A673 (cell line): Measurements from ENCODE around the gene FBLIM1. TPM values are rescaled to one million over a fixed set of nuclear protein-coding genes. Genes with fewer than 3 reads are reported as not detected.

Source experiments
- BruUV-seq: library from RNA; stranded (reverse); fragments of 400-500 nt; replicated peaks from 2 replicates; lab custom pipeline; 2021; lab: Mats Ljungman, UMichigan
- CTCF ChIA-PET: fragments of 300-600 bp; sonication (Branson Sonifier 250); formaldehyde crosslinking; loops from one replicate; lab custom pipeline; 2022; ENCODE audit warnings: antibody characterized with exemption; lab: Charles Lee
- POLR2A ChIA-PET: fragments of 300-600 bp; sonication (Branson Sonifier 250); formaldehyde crosslinking; loops from one replicate; lab custom pipeline; 2022; ENCODE audit warnings: antibody characterized with exemption; ENCODE audit not compliant: low non-redundant PET; lab: Charles Lee
- DNase-seq: peaks from one replicate; pipeline ENCODE4 v3.0.0-alpha.2; 2015; ENCODE audit warnings: low spot score
- H3K27ac ChIP-seq: fragments of 200-600 bp; sonication (generic); 2 replicates; pipeline ENCODE4 v1.5.1; 2016; ENCODE audit warnings: mixed run types, low read depth, mild to moderate bottlenecking, mixed read lengths, antibody characterized with exemption, low read length; ENCODE audit not compliant: poor library complexity, severe bottlenecking
- H3K27me3 ChIP-seq: fragments of 200-600 bp; sonication (generic); replicated peaks from 2 replicates; pipeline ENCODE4 v1.6.1; 2017; ENCODE audit warnings: mixed run types, low read depth, mild to moderate bottlenecking, mixed read lengths, antibody characterized with exemption, low read length; ENCODE audit not compliant: insufficient read depth, poor library complexity
- H3K36me3 ChIP-seq: fragments of 200-600 bp; sonication (generic); 2 replicates; pipeline ENCODE4 v1.6.1; 2016; ENCODE audit warnings: mixed run types, mild to moderate bottlenecking, mixed read lengths, antibody characterized with exemption, low read length; ENCODE audit not compliant: insufficient read depth, poor library complexity, severe bottlenecking
- H3K4me1 ChIP-seq: fragments of 200-600 bp; sonication (generic); 2 replicates; pipeline ENCODE4 v1.6.1; 2017; ENCODE audit warnings: mixed run types, mild to moderate bottlenecking, mixed read lengths, antibody characterized with exemption, low read length; ENCODE audit not compliant: insufficient read depth, poor library complexity, severe bottlenecking
- H3K4me3 ChIP-seq: fragments of 200-600 bp; sonication (generic); 2 replicates; pipeline ENCODE4 v1.5.1; 2016; ENCODE audit warnings: low read depth, mixed run types, mild to moderate bottlenecking, mixed read lengths, low read length; ENCODE audit not compliant: poor library complexity, severe bottlenecking
- H3K9me3 ChIP-seq: fragments of 200-600 bp; sonication (generic); 2 replicates; pipeline ENCODE4 v1.6.1; 2016; ENCODE audit warnings: mixed run types, low read depth, mild to moderate bottlenecking, mixed read lengths, antibody characterized with exemption, low read length; ENCODE audit not compliant: poor library complexity, severe bottlenecking
- EZH2 ChIP-seq: fragments of 200-600 bp; sonication (generic); IDR thresholded peaks from 2 replicates; pipeline ENCODE4 v1.6.1; 2017; ENCODE audit warnings: borderline replicate concordance, low read depth, mild to moderate bottlenecking, mixed read lengths, antibody characterized with exemption, low read length; ENCODE audit not compliant: poor library complexity, severe bottlenecking
- intact Hi-C: fragments of 100-400 bp; cut with micrococcal nuclease; formaldehyde crosslinking; loops from one replicate; pipeline ENCODE4 v1.10.0; 2022; ENCODE audit not compliant: unreplicated experiment
- total RNA-seq: library from RNA; stranded (reverse); gene quantifications from 2 replicates; pipeline ENCODE4 v1.2.3, GENCODE V29; 2021
- TF ChIP-seq, protein P1 (sequence below): fragments of 300-800, 200-600 bp; sonication (generic); conservative IDR thresholded peaks from 2 replicates; pipeline ENCODE4 v1.5.1; 2017; ENCODE audit warnings: low read depth, mild to moderate bottlenecking, antibody characterized with exemption, low read length, moderate library complexity, mixed read lengths

Gene FBLIM1
- total RNA-seq, 1 experiment from 2014 or later, result 39.3 TPM

- intact Hi-C loops, result no loop called here
- ChIA-PET POLR2A (interaction anchor here (0.6 kb wide), 1 partner anchor 35 kb away, joined by 4 read pairs; no protein-coding TSS in a partner anchor), CTCF (interaction anchor here (0.5 kb wide), 1 partner anchor 287 kb away, joined by 4 read pairs; no protein-coding TSS in a partner anchor)
- Histone ChIP-seq H3K4me3 (no peak overlapping the region), H3K9me3 (no peaks in the 10 kb centered on the region), H3K27me3 (no peaks in the 10 kb centered on the region), H3K4me1 (no peaks in the 10 kb centered on the region), H3K36me3 (peaks cover 27% of the 10 kb centered on the region), H3K27ac (no peak overlapping the region)
- no TSS peak for BruUV-seq
- TF ChIP-seq, protein P1, sequence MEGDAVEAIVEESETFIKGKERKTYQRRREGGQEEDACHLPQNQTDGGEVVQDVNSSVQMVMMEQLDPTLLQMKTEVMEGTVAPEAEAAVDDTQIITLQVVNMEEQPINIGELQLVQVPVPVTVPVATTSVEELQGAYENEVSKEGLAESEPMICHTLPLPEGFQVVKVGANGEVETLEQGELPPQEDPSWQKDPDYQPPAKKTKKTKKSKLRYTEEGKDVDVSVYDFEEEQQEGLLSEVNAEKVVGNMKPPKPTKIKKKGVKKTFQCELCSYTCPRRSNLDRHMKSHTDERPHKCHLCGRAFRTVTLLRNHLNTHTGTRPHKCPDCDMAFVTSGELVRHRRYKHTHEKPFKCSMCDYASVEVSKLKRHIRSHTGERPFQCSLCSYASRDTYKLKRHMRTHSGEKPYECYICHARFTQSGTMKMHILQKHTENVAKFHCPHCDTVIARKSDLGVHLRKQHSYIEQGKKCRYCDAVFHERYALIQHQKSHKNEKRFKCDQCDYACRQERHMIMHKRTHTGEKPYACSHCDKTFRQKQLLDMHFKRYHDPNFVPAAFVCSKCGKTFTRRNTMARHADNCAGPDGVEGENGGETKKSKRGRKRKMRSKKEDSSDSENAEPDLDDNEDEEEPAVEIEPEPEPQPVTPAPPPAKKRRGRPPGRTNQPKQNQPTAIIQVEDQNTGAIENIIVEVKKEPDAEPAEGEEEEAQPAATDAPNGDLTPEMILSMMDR, result no peak
- no peak for TF ChIP-seq EZH2
- no peak for DNase-seq
These were observed 39.0 kb upstream of the FBLIM1 start for GRCh38 chr1:15719381-15720120.

- H3K27me3 ChIP-seq, result no peaks in the 10 kb centered on the region
- CTCF ChIA-PET, result no interaction called here
- no peak for DNase-seq
- no peaks in the 10 kb centered on the region for H3K9me3 ChIP-seq
- intact Hi-C loops, result no loop called here
- TF ChIP-seq, protein P1, result no peak
- POLR2A ChIA-PET, result no interaction called here
- H3K36me3 ChIP-seq, result peaks cover 31% of the 10 kb centered on the region
- no TSS peak for BruUV-seq
- H3K4me1 ChIP-seq, result no peaks in the 10 kb centered on the region
- H3K4me3 ChIP-seq, result no peak overlapping the region
- no peak overlapping the region for H3K27ac ChIP-seq
These were observed 37.7 kb upstream of the FBLIM1 start for GRCh38 chr1:15720861-15721260.

GRCh38 chr1:15722411-15722810 lies 36.2 kb upstream of the FBLIM1 start:
- ChIA-PET CTCF (no interaction called here), POLR2A (no interaction called here)
- H3K27ac ChIP-seq, result no peak overlapping the region
- TF ChIP-seq EZH2, result no peak
- TF ChIP-seq, protein P1, result no peak
- intact Hi-C loops, result no loop called here
- H3K4me1 ChIP-seq, result no peaks in the 10 kb centered on the region
- H3K27me3 ChIP-seq, result no peaks in the 10 kb centered on the region
- H3K36me3 ChIP-seq, result peaks cover 25% of the 10 kb centered on the region
- DNase-seq, result no peak
- no peaks in the 10 kb centered on the region for H3K9me3 ChIP-seq
- H3K4me3 ChIP-seq, result no peak overlapping the region
- BruUV-seq, result no TSS peak
